GM21723 (cell line): Measurements from ENCODE around the gene CX3CR1.
"Not testable (repeated sequence)": the region's sequence is repeated elsewhere in the genome, so short reads cannot be mapped to it uniquely, and the experiment has no call there.

Source experiments
- ATAC-seq: cut with Tn5 transposase; IDR thresholded peaks from one replicate; pipeline ENCODE4 v1.9.1; 2021; ENCODE audit warnings: mild to moderate bottlenecking, moderate library complexity; ENCODE audit not compliant: unreplicated experiment

CX3CR1 gene, protein sequence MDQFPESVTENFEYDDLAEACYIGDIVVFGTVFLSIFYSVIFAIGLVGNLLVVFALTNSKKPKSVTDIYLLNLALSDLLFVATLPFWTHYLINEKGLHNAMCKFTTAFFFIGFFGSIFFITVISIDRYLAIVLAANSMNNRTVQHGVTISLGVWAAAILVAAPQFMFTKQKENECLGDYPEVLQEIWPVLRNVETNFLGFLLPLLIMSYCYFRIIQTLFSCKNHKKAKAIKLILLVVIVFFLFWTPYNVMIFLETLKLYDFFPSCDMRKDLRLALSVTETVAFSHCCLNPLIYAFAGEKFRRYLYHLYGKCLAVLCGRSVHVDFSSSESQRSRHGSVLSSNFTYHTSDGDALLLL

DNA sequence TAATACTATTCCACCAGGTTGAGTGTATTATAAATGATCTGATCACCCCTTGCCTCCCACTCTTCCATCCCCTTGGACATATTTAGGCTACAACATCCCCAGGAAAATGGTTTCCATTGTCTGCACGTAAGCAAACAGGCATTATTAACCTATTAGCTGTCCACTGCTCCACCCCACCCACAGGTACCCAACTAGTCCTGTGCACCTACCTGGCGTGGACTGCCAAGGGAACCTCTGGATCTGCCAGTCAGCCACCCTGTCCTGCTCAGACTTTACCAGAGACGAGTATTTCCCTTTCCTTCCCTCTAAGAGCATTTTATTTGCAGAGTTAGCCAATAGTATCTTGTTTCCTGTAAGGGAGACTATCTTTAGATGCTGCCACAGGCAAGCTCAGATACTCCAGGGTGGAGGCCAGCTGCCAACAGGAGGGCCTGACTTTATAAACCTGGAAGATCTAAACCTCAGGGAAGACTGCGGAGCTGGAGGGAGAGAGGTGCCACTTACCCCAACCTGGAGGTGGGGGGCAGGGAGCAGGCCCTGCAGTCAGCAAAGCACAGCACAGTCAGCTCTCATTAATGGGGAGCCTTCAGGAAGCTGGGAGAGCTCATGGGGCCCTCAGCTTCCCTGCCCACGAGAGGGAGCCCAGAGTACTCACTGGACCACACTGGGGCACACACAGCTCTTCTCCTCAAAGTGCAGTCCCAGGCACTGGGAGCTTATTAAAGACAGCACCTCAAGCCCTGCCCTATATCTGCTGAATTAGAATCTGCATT lies at the start of gene CX3CR1:
CX3CR1 (minus strand) TSS at position 292 of the 773 bp plus-strand sequence. CDS start 13,527 bp downstream, outside the sequence.
- no peak for ATAC-seq

DNA sequence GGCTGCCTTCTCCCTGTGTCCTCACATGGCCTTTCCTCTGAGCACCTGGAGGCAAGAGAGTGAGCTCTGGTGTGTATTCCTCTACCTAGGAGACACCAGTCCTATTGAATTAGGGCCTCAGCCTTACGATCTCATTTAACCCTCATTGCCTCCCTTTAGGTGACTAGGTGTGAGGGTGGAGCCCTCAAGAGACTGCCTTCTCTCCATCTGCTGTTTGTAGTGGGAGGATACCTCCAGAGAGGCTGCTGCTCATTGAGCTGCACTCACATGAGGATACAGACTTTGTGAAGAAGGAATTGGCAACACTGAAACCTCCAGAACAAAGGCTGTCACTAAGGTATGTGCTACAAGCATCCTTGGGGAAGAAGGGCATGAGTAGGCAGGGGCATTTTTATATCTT lies 49.7 kb upstream of the CX3CR1 start, which contains the start of gene CCR8:
CCR8 (plus strand) TSS at position 217 of the 400 bp plus-strand sequence. CDS start 2,623 bp downstream, outside the sequence.
- ATAC-seq, result no peak

DNA sequence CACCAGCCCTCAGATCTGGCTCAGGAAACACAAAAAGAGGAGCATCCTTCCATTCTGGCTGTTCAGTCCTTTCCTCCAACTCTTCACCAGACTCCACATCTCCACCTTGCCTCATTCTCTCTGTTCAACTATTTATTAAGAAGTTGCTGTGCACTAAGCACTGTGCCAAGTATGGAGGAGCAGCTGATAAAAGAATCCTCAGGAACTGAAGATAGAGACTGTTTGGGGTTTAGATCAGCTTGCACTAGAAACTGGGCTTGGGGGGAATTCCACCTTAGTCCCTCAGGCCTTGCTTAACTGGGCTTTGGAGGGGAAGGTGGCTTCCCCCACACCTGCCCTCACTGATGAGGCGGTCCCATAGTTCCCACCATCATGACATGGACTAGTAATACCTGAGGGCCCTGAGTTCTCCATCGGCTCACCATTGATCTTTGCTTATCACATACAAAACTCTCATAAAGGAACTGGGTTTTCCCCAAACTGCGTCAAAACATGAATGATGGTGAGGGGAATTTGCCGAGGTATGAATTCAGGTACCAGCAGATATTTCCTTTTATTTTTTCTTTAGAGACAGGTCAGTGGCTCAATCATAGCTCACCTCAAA lies 48.0 kb upstream of the CX3CR1 start:
- peak; percentile 69 for ATAC-seq

DNA sequence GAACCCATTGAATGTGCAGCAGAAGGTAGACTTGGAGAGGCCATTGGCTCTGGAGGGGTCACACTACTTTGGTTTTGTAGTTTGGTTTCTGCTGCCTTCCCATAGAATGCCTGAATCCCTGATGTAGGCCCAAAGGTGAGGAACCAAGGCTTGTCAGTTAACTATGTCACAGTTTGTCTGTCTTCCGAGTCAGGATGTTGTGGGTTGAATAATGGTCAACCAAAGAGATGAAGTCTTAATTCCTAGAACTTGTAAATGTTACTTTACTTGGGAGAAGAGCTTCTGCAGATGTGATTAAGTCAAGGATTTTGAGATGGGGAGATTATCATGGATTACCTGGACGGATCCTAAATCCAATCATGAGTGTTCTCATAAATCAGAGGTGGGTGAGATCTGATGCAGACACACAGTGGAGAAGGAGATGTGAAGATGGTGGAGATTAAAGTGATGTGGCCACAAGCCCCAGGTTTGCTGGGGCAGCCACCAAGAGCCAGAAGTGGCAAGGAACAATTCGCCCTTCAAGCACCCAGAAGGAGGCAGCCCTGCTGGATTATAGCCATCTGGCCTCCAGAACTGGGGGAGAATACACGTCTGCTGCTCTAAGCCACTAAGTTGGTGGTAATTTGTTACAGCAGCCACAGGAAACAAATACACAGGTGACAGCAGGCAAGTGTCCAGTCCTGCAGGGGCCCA lies 47.4 kb upstream of the CX3CR1 start:
- ATAC-seq, result peak; percentile 29

DNA sequence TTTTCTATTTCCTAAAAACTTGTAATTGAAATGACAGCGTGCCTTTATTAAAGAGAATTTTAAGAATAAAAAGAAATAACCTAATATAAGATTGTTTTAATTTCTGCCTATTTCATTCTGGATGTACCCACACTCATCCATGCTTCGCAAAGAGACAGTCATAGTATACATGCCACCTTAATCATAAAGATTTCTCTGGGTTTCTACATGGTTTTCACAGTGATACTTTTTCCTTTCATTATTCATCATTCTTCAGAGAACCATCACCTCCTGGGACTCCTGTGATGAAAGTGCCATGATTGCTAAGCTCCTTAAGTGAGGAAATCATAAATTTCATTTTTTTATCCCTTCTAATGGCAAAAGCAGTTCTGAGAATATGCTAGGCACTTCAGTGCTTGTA lies 45.4 kb upstream of the CX3CR1 start:
- ATAC-seq, result no peak

DNA sequence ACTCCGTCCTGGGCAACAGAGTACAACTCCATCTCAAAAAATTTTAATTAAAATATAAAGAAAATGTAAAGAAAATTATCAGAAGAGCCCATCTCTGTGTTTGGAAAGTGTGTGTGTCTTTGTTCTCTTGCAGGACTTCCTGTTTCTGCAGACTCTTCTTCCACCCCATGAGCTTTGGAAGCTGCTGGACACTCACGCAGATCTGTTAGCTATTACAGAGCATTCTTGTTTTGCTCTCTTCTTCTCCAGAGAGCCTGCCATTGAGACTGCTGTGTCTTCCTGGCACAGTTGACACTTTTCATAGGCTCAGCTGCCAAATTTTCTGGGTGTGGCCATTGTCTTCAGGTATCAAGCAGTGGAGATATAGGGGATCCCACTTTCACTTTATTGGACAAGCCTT lies 43.7 kb upstream of the CX3CR1 start:
- no peak for ATAC-seq

DNA sequence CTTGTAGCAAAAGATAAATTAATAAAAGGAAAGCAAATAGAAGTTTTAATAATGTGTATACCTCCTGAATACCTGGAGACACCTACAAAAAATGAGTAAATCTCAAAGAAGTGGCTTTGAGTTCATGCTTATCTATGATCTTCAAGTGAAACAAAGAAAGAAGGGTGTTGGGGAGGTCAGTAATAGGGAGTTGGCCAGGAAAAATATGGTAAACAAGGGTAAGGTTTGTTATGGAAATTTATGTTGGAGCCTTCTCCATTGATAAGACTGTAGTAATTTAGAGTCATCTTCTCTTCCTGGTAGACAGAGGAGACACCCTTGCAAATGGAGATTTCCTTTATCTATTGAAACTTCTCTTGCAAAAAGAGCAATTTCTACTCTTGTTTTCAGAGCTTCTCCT lies 43.1 kb upstream of the CX3CR1 start:
- ATAC-seq, result no peak

DNA sequence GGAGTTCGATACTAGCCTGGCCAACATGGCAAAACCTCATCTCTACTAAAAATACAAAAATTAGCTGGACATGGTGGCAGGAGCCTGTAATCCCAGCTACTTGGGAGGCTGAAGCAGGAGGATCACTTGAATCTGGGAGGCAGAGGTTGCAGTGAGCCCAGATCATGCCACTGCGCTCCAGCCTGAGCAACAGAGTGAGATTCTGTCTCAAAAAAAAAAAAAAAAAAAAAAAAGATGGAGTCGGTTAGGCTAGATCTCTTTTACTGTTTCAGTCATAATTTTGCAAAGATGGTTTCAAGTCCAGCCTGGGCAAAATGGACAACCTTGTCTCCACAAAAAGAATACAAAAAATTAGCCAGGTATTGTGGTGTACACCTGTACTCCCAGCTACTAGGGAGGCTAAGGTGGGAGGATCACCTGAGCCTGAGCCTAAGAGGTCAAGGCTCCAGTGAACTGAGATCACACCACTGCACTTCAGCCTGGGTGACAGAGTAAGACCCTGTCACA lies 42.4 kb upstream of the CX3CR1 start:
- not testable (repeated sequence) for ATAC-seq

DNA sequence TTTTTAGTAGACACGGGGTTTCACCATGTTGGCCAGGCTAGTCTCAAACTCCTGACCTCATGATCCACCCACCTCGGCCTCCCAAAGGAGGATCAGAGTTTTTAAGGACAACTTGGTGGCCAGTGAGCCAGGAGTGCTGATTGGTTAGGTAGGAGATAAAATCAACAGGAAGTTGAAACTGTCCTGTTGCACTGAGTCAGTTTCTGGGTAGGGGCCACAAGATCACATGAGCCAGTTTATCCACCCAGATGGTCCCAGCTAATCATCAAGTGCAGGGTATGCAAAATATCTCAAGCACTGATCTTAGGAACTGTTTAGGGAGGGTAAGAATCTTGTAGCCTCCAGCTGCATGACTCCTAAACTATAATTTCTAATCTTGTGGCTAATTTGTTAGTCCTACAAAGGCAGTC lies 41.7 kb upstream of the CX3CR1 start:
- ATAC-seq, result not testable (repeated sequence)

DNA sequence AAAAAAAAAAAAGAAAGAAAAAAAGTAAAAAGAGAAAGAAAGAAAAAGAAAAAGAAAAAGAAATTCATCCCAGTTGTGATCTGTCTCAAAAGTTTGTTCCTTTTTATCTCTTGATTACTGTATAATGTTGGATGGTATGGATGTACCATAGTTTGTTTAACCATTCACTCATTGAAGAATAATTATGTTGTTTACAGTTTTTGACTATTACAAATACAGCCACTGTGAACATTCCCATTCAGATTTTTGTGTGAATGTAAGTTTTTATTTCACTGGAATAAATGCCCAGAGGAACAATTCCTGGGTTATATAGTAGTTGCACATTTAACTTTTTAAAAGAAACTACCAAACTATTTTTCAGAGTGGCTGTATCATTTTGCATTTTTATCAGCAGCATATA lies 39.4 kb upstream of the CX3CR1 start:
- ATAC-seq, result no peak

DNA sequence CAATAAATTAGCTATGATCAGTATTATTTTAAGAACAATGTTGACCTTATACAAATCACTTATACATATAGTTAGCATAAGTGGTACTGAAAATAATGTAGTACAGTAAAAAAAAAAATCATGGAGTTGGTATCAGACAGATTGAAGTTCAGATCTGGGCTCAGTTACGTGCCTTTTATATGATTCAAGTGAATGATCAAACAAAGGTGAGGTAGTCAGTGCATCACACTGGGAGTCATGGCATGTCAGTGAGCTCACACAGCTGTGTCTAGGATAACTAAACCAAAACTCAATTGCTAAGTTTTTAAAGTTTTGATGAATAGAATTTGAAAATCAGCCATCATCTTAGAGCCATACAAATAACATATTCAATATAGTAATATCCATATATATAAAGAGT lies 38.5 kb upstream of the CX3CR1 start:
- no peak for ATAC-seq

DNA sequence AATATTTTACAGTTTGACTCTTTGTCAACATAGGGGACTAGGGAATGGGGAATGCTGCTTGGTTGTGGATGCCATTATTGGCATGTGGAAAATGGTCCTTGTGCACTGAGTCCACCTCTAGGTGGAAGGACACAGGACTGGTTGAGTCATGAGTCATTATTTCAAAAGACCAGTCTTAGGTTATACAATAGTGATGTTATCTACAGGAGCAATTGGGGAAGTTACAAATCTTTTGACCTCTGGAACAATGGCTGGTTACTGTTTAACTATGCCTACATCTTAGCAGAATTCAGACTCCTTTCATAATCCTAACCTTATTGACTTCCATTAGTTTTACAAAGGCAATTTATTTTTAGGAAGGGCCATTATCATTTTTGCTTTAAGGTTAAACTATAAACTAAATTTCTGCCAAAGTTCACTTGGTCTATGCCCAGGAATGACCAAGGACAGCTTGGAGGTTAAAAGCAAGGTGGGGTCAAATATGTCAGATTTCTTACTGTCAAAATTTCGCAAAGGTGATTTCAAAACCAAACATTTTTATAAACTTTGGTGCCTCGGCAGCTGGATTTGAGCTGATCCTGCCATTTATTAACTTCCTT lies 37.8 kb upstream of the CX3CR1 start:
- ATAC-seq, result no peak

DNA sequence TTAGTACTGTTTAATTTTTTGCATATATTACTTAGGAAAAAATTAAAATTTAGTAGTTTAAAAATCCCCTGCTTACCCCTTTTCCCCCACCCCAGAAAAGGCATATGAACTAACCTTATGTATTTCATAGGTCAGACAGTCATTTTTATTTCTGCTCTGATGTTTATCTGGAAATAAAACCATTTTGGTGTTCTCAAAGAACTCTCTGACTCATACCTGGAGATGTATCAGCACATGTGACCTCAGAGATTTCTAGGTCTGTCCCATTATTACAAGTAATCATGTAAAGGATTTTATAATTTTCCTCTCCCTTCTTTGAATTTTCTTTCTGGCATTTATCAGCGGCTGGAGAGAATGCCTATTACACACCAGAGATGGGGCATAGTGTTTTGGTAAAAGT lies 35.6 kb upstream of the CX3CR1 start:
- no peak for ATAC-seq

DNA sequence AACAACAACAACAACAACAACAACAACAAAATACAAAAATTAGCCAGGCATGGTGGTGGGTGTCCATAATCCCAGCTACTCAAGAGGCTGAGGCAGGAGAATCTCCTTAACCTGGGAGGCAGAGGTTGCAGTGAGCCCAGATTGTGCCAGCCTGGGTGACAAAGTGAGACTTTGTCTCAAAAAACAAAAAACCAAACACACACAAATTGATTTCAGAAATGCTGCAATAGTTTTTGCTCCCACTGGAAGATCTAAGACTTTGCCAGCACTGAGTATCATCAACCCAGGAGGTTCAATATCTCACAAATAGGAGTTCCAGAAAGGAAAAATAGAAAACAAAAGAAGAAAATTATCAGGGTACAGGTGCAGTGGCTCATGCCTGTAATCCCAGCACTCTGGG lies 33.5 kb upstream of the CX3CR1 start:
- ATAC-seq, result no peak

DNA sequence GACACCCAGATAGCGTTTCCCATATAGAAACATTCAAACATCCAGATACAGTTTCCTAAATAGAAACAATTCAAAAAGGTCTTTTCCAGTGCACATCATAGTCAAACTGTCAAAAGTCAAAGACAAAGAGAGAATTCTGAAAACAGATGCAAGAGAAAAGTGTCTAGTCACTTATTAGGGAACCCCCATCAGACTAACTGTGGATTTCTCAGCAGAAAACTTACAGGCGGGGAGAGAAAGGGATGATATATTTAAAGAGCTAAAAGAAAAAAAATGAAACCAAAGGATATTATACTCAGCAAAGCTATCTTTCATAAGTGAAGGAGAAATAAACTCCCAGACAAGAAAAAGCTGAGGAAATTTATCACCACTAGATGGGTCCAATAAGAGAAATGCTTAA lies 22.3 kb upstream of the CX3CR1 start:
- ATAC-seq, result no peak

DNA sequence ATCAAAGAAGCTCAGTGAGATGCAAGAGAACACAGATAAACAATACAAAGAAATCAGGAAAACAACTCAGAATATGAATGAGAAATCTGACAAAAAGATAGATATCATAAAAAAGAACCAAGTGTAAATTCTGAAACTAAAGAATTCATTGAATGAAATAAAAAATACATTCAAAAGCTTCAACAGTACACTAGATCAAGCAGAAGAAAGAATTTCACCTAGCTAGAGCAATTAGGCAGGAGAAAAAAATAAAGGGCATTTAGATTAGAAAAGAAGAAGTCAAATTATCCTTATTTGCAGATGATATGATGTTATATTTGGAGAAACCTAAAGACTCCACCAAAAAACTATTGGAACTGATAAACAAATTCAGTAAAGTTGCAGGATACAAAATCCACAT lies 19.4 kb upstream of the CX3CR1 start:
- no peak for ATAC-seq

DNA sequence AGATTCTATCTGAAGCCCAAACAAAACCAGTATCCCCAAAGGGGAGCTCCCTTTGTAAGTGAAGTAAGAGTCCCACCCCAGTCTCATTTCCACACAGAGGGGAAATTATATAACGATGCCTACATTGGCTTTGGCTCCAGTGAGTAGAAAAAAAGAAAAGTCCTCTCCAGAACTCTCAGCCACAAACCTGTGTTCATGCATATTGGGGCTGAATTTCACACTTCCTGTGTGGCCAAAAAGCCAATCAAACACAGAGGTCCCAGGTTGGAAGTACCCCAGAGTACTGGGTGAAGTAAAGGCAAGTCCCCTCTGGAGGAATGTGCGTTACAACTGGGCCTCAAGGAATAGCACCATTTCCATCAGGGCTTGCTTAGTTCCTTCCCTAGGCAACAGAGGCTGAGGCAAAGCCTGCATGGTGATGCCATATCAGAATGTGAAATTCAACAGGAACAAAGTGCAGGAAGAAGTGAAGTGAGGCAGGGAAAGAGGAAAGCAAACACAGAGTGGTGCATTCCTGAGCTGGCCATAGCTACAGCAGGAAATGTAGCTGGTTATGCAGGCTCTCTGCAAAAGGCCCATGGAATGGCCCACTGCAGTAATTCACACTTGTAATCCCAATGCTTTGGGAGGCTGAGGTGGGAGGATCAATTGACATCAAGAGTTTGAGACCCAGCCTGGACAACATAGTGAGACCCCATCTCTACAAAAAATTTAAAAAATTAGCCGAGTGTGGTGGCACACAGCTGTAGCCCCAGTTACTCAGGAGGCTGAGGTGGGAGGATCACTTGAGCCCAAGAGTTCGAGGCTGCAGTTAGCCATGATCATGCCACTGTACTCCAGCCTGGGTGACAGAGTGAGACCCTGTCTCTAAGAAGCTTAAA lies 16.6 kb upstream of the CX3CR1 start:
- ATAC-seq, result no peak

DNA sequence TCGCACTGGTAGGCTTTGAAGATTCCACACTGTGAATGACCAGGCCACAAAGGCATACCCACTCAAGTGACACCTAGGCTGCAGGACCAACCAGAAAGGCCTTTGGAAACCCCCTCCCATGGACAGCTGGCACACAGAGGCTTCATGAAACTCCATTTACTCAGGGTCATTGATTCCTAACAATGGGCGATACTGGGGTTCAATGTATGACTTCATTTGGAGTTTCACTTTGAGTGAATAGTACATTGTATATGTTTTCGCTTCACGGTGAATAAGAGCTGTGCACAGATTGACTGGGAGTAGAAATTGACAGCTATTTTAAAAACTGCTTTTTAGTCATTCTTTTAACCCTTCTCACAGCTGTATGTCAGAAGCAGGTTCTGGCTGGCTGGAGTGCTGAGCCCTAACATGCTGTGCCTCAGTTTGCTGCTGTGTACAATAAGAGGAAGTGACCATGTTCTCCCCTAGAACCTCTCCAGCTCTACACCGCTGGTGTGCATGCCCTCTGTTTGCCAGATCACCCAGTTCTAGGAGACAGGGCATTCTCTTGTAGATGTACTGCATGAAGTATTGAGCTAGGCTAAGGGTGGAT lies 15.4 kb upstream of the CX3CR1 start:
- ATAC-seq, result peak; percentile 83
